Suprapubic skin (tissue), 4 donors: ENCODE data around the gene PRR13.

Experiments used
- EP300 ChIP-seq: sonication (generic); formaldehyde crosslinking; IDR thresholded peaks from one replicate; pipeline ENCODE4 v1.6.1; 2017; ENCODE audit warnings: antibody characterized with exemption
- POLR2A ChIP-seq, 2 donors: fragments of 450-650 bp; IDR thresholded peaks; one replicate each; pipeline ENCODE4 v1.6.1; 2017; ENCODE audit warnings: antibody characterized with exemption in 2 of 2, mild to moderate bottlenecking in 2 of 2, moderate library complexity in 2 of 2
- POLR2AphosphoS5 ChIP-seq, 3 donors: sonication (generic); formaldehyde crosslinking; IDR thresholded peaks; one replicate each; pipeline ENCODE4 v1.6.1; 2017; ENCODE audit warnings: antibody characterized with exemption in 3 of 3
- TF ChIP-seq, protein P1 (sequence below), 2 donors: fragments of 200-600 bp in 1 of 2; fragments of 450-650 bp in 1 of 2; sonication (generic) in 1 of 2; IDR thresholded peaks; one replicate each; pipeline ENCODE4 v1.5.1; 2016 to 2019; ENCODE audit warnings: antibody characterized with exemption in 2 of 2, mild to moderate bottlenecking in 1 of 2, moderate library complexity in 1 of 2

DNA sequence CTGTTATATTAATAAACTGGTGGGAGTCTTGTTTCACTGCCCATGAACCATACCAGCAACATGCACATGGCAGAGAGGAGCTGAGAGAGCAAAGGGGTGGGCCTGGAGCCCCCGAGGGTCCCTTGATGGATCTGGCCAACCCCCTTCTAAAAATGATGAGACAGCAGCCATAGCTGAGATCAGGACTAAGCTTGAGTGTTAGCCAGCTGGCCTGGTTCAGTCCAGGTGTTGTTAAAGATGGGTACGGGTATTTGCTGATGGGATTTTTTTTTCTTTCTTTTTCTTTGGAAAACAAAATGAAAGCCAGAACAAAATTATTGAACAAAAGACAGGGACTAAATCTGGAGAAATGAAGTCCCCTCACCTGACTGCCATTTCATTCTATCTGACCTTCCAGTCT lies 26.3 kb downstream of the PRR13 start:
- TF ChIP-seq POLR2AphosphoS5 (IDR thresholded peaks at IDR 0.05) (no peak), POLR2A (IDR thresholded peaks at IDR 0.05) (no peak), EP300 (no peak)
- TF ChIP-seq, protein P1, sequence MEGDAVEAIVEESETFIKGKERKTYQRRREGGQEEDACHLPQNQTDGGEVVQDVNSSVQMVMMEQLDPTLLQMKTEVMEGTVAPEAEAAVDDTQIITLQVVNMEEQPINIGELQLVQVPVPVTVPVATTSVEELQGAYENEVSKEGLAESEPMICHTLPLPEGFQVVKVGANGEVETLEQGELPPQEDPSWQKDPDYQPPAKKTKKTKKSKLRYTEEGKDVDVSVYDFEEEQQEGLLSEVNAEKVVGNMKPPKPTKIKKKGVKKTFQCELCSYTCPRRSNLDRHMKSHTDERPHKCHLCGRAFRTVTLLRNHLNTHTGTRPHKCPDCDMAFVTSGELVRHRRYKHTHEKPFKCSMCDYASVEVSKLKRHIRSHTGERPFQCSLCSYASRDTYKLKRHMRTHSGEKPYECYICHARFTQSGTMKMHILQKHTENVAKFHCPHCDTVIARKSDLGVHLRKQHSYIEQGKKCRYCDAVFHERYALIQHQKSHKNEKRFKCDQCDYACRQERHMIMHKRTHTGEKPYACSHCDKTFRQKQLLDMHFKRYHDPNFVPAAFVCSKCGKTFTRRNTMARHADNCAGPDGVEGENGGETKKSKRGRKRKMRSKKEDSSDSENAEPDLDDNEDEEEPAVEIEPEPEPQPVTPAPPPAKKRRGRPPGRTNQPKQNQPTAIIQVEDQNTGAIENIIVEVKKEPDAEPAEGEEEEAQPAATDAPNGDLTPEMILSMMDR (IDR thresholded peaks at IDR 0.05): no peak
